NCI-H1694 treated with DMSO at 0.1 percent for 48 hours (cell line): ENCODE measurements around the gene SH3PXD2B.
"Not testable (repeated sequence)": the region's sequence is repeated elsewhere in the genome, so short reads cannot be mapped to it uniquely, and the experiment has no call there.

Experiments
- DNase-seq: peaks from one replicate; lab custom pipeline; 2025; lab: John Stamatoyannopoulos, UW

SH3PXD2B gene

DNA sequence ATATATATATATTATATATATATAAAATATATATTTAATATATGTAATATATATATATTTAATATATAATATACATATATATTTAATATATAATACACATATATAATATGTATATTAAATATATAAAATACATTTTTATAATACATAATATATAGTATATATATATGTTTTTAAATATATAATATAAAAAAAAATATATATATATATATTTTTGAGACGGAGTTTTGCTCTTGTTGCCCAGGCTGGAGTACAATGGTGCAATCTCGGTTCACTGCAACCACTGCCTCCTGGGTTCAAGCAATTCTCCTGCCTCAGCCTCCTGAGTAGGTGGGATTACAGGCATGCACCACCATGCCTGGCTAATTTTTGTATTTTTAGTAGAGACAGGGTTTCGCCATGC lies 85.6 kb downstream of the SH3PXD2B start:
- DNase-seq = not testable (repeated sequence)

DNA sequence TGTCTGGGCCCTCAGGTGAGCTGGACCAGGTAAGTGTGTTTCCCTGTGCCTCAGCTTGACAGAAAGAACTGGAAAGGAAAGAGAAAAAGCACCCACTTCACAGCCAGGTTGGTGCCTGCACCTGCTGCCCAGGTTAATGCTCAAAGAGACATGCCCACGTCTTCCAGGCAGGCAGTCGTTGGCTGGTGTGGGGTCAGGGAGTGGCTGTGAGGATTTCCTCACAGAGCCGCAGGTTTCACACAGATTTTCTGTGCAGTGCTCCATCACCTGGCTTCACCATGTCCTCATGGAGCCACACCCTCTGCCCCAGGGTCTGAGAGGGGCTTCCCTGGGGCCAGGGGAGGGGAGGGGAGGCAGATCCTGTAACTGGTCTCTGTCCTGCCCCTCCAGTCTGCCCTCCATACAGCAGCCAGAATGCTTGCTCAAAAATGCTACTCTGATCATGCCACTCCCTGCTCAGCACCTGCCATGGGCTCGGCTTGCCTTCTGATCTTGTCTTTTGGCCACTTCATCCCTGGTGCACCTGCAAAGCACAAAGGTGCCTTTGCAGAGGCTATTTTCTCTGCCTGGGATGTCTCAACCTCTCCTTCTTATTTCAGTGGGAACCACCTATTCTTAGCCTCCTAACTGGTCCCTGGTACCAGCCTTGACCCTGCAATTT lies 88.2 kb downstream of the SH3PXD2B start:
- no peak for DNase-seq

- DNase-seq = no peak
Observed at GRCh38 chr5:172364773-172365172, 89.6 kb downstream of the SH3PXD2B start.

DNA sequence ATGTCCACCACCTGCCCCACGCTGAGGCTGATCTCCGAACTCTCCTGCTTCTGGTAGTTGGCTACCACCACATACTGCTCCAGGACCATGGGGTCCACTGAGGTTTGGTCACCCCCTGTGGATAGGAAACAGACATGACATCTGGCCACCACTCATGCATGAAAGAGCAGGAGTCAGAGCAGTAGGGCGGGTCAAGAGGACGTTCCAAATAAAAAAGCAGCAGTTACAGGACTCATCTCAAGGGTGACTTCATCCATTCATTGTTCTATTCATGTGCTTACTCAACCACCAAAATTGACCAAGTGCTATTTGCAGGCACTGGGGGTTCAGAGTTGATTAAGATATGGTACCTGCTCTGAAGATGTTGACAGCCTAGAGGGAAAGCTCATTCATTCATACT lies 91.6 kb downstream of the SH3PXD2B start:
- DNase-seq = no peak

DNA sequence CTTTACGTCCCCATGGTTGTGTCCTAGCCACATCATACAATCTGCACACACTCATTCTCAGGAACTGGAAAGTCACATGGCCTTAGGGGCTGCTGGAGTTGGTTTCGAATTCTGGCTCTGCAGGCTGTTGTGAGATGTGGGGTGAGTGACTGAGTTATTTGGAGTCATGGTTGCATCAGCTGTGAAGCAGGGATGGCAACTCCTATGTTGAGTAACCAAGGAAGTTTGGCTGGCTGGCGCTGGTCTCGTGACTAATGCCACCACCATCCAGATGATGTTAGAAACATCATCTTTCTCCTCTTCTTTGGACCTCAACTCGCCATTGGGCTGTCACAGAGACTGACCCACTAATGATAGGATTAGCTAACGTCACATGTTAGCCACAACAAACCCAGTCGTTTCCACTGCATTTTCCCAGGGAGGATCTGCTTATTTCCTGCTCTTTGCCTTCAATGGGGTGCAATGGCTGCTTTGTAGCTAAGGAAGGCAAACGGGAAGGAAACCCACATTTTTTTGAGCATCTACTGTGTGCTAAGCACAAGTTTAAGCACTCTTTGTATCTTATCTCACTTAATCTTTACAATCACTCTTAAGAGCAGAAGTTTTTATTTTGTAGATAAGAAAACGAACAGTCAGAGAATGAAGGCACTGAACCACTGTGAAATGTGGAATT lies 92.6 kb downstream of the SH3PXD2B start:
- DNase-seq = no peak

- DNase-seq = no peak
Observed at GRCh38 chr5:172358345-172358744, 96.0 kb downstream of the SH3PXD2B start.

GRCh38 chr5:172356527-172356926 lies 97.8 kb downstream of the SH3PXD2B start:
- no peak for DNase-seq

DNA sequence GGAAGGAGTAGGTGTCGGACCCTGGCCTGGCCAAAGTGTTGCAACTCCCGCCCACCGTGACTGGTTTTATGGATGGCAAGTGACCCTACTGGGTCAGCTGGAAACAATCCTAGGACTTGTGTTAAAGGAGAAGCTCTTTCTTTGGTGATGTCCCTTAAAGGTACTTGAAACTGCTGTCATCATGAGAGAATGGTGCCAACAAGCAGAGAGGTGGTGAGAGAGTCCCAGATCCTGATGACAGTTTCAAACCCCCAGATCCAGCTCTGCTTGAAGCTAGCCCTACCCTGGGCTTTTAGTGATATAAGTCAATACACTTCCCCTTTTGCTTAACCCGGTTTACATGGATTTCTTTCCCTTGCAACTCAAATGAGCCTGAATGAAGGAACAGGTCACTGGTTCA lies 98.3 kb downstream of the SH3PXD2B start:
- DNase-seq = no peak

GRCh38 chr5:172353846-172354245 lies 100.5 kb downstream of the SH3PXD2B start:
- no peak for DNase-seq

- no peak for DNase-seq
Observed at GRCh38 chr5:172353271-172353812, 101.0 kb downstream of the SH3PXD2B start.

- not testable (repeated sequence) for DNase-seq
Observed at GRCh38 chr5:172352526-172352925, 101.8 kb downstream of the SH3PXD2B start.

- DNase-seq = no peak
Observed at GRCh38 chr5:172351240-172351778, 103.0 kb downstream of the SH3PXD2B start.

DNA sequence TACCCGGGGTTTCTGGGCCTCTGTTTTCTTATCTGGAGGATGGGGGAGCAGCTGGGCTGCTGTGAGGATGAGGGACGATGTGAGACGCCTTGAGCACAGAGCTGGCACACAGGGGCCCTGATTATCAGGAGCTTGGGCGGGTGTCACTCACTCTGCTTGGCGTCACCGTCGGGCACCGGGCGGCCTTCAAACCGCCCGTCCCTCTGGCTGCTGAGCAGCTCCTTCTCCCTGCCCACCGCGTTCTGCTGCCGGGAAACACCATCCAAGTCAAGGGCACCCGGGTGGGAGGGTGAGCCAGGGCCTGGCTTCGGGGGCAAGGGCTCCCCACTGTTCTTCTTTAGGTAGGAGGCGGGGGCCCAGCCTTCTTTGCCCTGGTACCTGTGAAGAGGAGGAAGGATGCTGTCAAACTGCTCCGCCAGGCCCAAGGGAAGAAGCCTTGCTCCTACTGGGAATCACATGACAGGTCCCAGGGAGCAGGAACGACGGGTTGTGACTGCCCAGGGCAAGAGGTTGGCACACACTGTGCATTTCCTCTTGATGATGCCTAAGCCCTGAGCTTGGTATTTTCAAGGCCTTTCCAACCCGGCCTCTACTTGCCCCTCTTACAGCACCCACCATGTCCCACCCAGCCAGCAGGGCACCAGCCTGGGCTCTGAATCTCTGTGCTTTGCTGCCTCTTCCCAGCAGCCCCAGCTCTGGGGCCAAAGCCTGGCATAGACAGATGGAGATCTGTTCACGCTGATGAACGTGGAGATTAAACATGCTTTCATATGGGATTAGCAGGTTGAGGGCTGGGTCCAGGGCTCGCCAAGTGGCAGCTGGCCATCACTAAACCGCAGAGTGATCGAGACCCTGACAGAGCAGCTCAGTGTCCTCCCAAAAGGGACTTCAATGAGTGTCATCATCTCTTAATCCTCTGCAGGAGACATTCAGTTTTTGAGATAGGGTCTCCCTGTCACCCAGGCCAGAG lies 103.8 kb downstream of the SH3PXD2B start:
- DNase-seq = peak; percentile 51

DNA sequence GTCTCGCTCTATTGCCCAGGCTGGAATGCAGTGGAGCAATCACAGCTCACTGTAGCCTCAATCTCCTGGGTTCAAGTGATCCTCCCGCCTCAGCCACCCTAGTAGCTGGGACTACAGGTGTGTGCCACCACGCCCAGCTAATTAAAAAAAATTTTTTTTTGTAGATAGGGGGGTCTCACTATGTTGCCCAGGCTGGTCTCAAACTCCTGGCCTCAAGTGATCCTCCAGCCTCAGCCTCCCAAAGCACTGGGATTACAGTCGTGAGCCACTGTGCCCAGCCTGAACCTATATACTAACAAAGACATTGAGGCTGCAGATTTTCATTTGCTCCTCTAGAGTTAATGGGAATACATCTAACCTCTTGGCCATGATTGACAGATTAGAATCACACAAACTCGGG lies 105.6 kb downstream of the SH3PXD2B start:
- not testable (repeated sequence) for DNase-seq

DNA sequence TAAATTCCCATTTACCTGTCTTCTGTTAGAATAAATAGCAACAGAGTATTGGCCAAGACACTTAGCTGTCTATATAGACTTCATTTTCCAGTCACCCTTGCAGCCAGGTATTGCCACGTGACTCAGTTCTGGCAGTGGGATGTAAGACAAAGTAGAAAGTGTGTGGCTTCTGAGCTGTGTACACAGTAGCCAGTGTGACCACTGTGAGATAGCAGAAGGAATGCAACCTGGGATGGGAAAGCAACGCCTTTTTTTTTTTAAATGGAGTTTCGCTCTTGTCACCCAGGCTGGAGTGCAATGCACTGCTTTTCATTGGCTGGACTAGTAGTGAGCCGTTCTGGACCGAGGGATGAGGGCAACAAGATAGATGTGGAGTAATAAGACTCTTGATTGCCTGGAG lies 106.2 kb downstream of the SH3PXD2B start:
- no peak for DNase-seq

GRCh38 chr5:172347496-172348052 lies 106.8 kb downstream of the SH3PXD2B start:
- DNase-seq = no peak

GRCh38 chr5:172345881-172346280 lies 108.4 kb downstream of the SH3PXD2B start:
- no peak for DNase-seq

DNA sequence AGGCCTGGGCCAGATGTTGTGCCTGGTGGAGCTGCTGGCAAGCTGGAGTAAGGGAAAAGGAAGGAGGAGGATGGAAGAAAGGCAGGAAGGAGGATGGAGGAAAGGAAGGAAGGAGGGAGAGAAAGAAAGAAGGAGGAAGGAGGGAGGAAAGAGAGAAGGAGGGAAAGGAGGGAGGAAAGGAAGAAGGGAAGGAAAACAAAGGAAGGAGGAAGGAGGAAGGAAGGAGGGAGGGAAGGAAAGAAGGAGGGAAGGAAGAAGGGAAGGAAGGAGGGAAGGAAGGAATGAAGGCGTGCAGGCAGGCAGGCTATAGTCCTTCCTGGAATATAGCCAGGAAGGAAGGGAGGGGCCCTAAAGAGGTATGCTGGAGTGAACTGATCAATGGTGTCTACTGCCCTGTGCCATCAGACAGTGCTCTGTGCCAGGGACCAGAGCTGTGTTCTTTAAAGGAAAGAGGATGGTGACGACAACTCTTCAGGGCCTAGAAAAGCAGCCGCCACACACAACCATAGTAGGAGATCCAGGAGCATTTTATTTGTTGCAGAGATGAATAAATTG lies 109.4 kb downstream of the SH3PXD2B start:
- no peak for DNase-seq

- no peak for DNase-seq
Observed at GRCh38 chr5:172343741-172344140, 110.6 kb downstream of the SH3PXD2B start.

GRCh38 chr5:172342918-172343317 lies 111.4 kb downstream of the SH3PXD2B start:
- no peak for DNase-seq
